ENCODE measurements around the gene RPA3.

DNA sequence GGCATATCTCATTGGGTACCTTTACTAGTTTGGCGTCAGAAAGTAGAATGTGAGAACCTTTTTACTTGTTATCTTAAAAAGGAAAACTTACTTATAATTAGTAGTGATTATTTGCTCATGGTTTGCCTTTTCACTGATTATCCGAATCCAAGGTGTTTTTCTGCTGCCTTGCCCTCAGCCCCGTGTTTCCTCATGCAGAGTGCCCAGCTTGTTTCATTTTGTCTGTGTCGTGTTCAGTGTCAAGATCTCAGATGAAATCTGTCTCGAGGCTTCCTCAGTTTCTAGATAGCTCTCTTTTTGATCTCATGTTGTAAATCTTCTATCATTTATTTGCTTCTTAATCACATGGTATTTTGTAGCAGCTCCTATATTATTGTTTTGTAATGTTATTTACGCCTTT, 30.1 kb downstream of the RPA3 start:
- TF ChIP-seq CTCF (IDR thresholded peaks at IDR 0.05) (no peak), POLR2AphosphoS5 (IDR thresholded peaks at IDR 0.05) (no peak), POLR2A (IDR thresholded peaks at IDR 0.05) (no peak)

Data from stomach (tissue), 4 donors.